IMR-90 (cell line): ENCODE data around the gene PDGFD.

Source experiments
- CEBPB ChIP-seq: IDR thresholded peaks from 2 replicates; pipeline ENCODE4 v1.6.1; 2012; ENCODE audit warnings: low read depth, low read length, improper control_type of control experiment
- POLR2A ChIP-seq: IDR thresholded peaks from 2 replicates; pipeline ENCODE4 v1.6.1; 2012; ENCODE audit warnings: mild to moderate bottlenecking, low read depth, low read length
- SMC3 ChIP-seq: fragments of 150-350 bp; IDR thresholded peaks from 2 replicates; pipeline ENCODE4 v1.6.1; 2016; ENCODE audit warnings: low read depth, mild to moderate bottlenecking, antibody characterized with exemption, low read length, moderate library complexity
- TF ChIP-seq, protein P1 (sequence below): conservative IDR thresholded peaks from 2 replicates; pipeline ENCODE4 v1.5.1; 2012; ENCODE audit warnings: mild to moderate bottlenecking, low read depth, low read length, improper control_type of control experiment

DNA sequence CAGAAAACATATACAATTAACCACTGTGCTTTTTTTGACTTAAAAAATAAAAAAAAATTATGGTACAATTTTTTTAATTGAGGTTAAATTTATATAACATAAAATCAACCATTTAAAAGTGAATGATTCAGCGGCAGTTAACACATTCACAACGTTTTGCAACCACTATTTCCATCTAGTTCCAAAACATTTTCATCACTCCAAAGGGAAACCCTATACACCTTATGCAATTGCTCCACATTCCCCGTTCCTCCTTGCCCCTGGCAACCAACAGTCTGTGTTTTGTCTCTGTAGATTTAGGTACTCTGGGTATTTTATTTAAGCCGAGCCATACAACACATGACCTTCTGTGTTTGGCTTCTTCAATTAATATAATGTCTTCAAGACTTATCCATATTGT lies 112.2 kb downstream of the PDGFD start:
- TF ChIP-seq POLR2A (no peak), SMC3 (no peak), CEBPB (no peak)
- TF ChIP-seq, protein P1, sequence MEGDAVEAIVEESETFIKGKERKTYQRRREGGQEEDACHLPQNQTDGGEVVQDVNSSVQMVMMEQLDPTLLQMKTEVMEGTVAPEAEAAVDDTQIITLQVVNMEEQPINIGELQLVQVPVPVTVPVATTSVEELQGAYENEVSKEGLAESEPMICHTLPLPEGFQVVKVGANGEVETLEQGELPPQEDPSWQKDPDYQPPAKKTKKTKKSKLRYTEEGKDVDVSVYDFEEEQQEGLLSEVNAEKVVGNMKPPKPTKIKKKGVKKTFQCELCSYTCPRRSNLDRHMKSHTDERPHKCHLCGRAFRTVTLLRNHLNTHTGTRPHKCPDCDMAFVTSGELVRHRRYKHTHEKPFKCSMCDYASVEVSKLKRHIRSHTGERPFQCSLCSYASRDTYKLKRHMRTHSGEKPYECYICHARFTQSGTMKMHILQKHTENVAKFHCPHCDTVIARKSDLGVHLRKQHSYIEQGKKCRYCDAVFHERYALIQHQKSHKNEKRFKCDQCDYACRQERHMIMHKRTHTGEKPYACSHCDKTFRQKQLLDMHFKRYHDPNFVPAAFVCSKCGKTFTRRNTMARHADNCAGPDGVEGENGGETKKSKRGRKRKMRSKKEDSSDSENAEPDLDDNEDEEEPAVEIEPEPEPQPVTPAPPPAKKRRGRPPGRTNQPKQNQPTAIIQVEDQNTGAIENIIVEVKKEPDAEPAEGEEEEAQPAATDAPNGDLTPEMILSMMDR, result no peak
